Muscle of leg (tissue), 11 donors: ENCODE data around the gene SUMO3. TPM values are rescaled to one million over a fixed set of nuclear protein-coding genes. Genes with fewer than 3 reads are reported as not detected.

Source experiments
- DNase-seq: peaks from one replicate; pipeline ENCODE4 v3.0.0; 2013
- H3K27ac ChIP-seq: one replicate; pipeline ENCODE4 v1.5.1; 2013; ENCODE audit warnings: mild to moderate bottlenecking, low read length, control low read depth
- H3K27me3 ChIP-seq: one replicate; pipeline ENCODE4 v1.6.1; 2013; ENCODE audit warnings: low read length; ENCODE audit not compliant: control insufficient read depth, insufficient read depth
- H3K36me3 ChIP-seq: one replicate; pipeline ENCODE4 v1.6.1; 2013; ENCODE audit warnings: low read length; ENCODE audit not compliant: control insufficient read depth, insufficient read depth
- H3K4me1 ChIP-seq: one replicate; pipeline ENCODE4 v1.6.1; 2013; ENCODE audit warnings: low read length; ENCODE audit not compliant: control insufficient read depth, insufficient read depth
- H3K4me3 ChIP-seq: one replicate; pipeline ENCODE4 v1.5.1; 2013; ENCODE audit warnings: low read length, control low read depth
- H3K9me3 ChIP-seq: replicated peaks from 2 replicates; pipeline ENCODE4 v1.6.1; 2013; ENCODE audit warnings: low read depth, low read length; ENCODE audit not compliant: control insufficient read depth
- WGBS: methylation state at CpG from one replicate; pipeline ENCODE4 v1.1.5; 2013; ENCODE audit warnings: missing lambda C conversion rate; ENCODE audit not compliant: insufficient coverage; 5-methylcytosine and 5-hydroxymethylcytosine counted together
- polyA plus RNA-seq, 8 donors: library from polyadenylated mRNA; unstranded; fragments of 120-200 nt; gene quantifications; one replicate each; pipeline versions ENCODE4 v1.2.1 to v1.2.3, GENCODE V29; 2013; ENCODE audit warnings: inconsistent platforms in 1 of 8, low replicate concordance in 1 of 8; ENCODE audit not compliant: insufficient read length in 8 of 8, insufficient read depth in 1 of 8
- total RNA-seq: library from RNA; stranded (reverse); fragments of 120-200 nt; gene quantifications from one replicate; pipeline ENCODE4 v1.2.4, GENCODE V29; 2013

Gene SUMO3
- total and polyA plus RNA-seq, 9 donors: 51.7 to 82.5 (median 72.0) TPM

DNA sequence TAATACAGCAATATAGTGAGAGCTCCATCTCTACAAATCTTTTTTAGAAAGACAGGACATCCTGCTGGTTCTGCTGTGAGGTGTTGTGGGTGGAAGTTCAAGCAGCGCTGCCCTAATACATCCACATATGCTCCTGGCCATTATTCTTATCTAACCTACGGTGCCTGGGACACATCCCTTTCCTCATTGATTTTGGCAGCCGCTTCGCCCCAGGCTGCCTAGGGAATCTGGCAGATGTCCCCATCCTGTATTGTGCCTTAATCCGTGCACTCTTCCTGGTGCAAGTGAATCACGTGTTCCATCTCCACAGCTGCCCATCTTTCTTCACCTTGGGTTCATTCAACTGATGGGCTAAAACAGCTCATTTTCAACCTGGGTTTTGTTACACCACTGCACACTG lies 13.1 kb downstream of the SUMO3 start:
- WGBS: 74% methylated on average over 5 of the region's 6 CpGs
- no peak overlapping the region for H3K27ac ChIP-seq
- H3K4me1 ChIP-seq: peaks cover 20% of the 10 kb centered on the region
- no peaks in the 10 kb centered on the region for H3K27me3 ChIP-seq
- no peaks in the 10 kb centered on the region for H3K9me3 ChIP-seq
- DNase-seq: no peak
- H3K4me3 ChIP-seq: no peak overlapping the region
- peaks cover 48% of the 10 kb centered on the region for H3K36me3 ChIP-seq

DNA sequence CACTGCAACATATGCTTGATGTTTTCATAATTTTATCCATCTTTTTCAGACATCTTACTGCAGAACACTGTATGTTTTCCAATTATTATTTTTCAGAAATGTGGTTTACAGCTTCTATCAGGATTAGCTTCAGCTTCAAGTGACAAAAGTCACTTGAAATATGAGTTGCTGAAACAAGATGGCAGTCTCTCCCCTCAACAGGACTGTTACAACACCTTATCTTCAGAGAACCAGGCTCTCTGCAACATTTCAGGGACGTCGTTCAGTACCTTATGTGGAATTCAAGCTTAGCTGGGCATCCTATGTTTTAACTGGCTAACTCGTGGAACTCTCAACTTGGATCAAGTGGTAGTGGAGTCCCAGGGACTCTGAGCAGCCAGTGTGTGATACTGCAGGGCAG lies 14.2 kb downstream of the SUMO3 start:
- peaks cover 21% of the 10 kb centered on the region for H3K4me1 ChIP-seq
- no peak for DNase-seq
- WGBS: 69% methylated on average over 3 of the region's 3 CpGs
- H3K4me3 ChIP-seq: no peak overlapping the region
- H3K27ac ChIP-seq: no peak overlapping the region
- no peaks in the 10 kb centered on the region for H3K9me3 ChIP-seq
- H3K27me3 ChIP-seq: no peaks in the 10 kb centered on the region
- H3K36me3 ChIP-seq: peaks cover 37% of the 10 kb centered on the region

DNA sequence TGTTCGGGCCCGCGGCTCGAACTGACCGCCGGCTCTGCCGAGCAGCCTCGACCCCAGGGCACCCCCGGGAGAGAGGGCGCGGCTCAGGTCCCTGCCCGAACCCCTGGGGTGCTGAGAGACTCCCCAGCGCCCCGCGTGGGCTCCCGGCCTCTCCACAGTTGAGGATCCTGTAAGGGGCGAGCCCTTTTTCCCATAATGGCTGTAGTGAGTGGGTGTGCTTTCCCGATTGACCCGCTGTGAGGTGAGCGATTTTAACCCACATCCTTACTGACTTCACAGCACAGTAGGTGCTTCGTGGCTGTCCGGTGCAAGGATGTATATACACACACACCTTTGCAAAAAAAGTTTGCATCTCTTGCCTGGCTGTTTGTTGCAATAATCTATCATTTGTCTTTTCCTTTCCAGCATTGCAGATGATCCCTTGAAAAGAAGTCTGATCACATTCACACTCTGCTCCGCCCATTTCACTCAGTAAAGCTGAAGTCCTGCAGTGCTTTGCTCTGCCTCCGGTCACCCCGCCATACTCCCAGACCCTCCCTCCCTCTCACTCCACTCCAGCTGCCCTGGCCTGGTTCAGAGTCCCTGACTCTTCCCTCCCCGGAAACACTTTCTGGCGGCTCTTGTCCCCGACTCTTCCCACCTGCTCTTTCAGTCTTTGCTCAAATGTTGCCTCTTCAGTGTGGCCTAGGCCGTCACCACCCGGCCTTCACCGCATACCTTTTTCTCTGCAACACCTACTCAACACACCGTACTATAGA lies 15.3 kb downstream of the SUMO3 start:
- peak overlapping the region; percentile 80 for H3K4me3 ChIP-seq
- H3K27me3 ChIP-seq: no peaks in the 10 kb centered on the region
- peaks cover 21% of the 10 kb centered on the region for H3K4me1 ChIP-seq
- WGBS: 21% methylated on average over 24 of the region's 32 CpGs
- DNase-seq: no peak
- H3K27ac ChIP-seq: no peak overlapping the region
- no peaks in the 10 kb centered on the region for H3K9me3 ChIP-seq
- H3K36me3 ChIP-seq: peaks cover 36% of the 10 kb centered on the region

DNA sequence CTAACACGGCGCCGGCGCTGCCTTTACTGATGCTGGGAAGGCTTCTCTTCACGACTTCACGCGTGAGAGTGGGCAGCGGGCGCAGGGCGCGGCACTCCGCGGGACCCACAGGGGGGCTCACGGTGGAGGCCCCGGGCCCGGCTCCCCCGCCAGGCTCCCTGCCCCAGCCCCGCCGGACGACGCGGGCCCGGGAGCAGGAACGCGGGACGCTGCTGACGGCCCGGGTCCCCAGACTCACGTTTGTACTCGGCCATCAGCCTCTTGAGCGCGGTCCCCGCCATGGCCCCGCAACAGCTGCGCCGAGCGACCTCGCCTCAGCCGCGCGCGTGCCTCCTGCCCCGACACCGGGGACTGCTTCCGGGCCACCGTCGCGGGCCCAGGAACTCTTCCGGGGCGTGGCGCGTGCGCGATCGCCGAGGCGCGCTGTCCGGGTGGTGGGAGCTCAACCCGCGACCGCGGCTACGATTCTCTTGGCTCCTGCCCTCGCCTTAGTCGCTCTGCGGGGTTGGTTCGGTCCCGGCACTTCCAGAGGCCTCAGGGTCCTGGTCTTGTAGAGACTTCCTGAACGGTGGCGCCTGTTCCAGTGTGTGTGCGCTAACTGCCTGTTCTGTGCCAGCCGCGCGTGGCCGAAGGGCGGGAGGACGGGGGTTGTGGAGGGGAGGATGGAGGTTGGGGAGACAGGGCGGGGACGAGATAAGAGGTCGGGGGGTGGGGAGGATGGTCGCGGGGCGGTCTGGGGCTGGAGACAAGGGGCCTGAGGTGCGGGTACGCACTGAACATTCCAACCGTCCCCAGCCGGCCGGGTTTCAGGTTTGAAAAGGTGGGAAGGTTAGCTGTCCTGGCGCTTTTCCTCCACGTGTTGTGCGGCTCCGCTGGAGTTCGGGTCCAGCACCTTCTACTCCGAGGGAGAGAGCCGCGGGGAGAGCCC lies 16.1 kb downstream of the SUMO3 start, which contains the start of gene UBE2G2:
Gene UBE2G2 (minus strand): TSS at position 353 of the 928 bp plus-strand sequence. CDS start 72 bp downstream, at position 281.
- WGBS: under 1% methylated on average over 97 of the region's 97 CpGs
- peak within 1 kb of the TSS; percentile 80 for H3K4me3 ChIP-seq
- peak within 1 kb of the TSS; percentile 48 for H3K27ac ChIP-seq
- no peaks in the 10 kb centered on the region for H3K9me3 ChIP-seq
- peaks cover 29% of the 10 kb centered on the region for H3K36me3 ChIP-seq
- peaks cover 21% of the 10 kb centered on the region for H3K4me1 ChIP-seq
- no peaks in the 10 kb centered on the region for H3K27me3 ChIP-seq
- DNase-seq: peak; percentile 90

DNA sequence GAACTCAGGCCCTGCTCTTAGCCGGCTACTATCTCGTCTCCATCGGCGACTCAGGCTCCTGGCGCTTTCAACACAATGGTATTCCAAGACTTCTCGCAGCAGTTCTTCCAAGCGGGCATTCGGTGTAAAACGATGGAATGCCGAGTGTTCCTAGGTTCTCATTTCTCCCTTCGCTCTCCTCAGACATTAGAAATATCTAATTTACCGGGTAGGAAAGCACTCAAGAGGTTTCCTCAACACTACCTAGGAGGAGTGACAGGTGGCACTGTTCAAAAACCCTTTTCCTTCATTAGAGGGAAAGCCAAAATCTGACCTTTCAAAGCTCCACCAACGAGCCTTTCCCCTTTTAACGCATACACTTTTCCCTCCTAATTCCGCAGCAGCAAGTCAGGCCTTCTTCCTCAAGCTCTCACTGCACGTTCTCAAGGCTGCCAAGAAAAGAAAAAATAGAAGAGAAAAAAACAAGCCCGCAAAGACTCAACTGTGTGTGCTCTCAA lies 16.8 kb downstream of the SUMO3 start:
- Histone ChIP-seq H3K36me3 (peaks cover 28% of the 10 kb centered on the region), H3K9me3 (no peaks in the 10 kb centered on the region), H3K4me1 (peaks cover 21% of the 10 kb centered on the region), H3K27me3 (no peaks in the 10 kb centered on the region), H3K4me3 (peak overlapping the region; percentile 80), H3K27ac (peak overlapping the region; percentile 48)
- peak; percentile 26 for DNase-seq
- 2% methylated on average over 7 of the region's 17 CpGs for WGBS

DNA sequence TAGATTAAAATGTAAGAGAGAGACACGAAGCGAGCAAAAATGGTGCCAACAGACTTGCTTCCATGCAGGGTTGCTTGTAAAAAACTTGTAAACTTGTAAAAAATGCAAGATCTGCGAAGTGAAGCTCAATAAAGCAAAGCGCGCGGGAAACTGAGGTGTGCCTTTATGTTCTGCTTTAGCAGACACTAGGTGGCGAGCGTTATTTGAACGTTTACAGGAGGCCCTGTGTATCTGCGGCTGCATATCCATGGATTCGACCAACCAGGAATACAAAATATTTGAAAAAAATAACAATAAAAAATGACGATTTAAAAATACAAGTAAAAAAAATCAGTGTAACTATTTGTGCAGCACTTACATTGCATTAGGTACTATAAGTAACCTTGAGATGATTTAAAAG lies 17.8 kb downstream of the SUMO3 start:
- Histone ChIP-seq H3K4me3 (peak overlapping the region; percentile 80), H3K27me3 (no peaks in the 10 kb centered on the region), H3K9me3 (no peaks in the 10 kb centered on the region), H3K4me1 (peaks cover 21% of the 10 kb centered on the region), H3K36me3 (peaks cover 22% of the 10 kb centered on the region), H3K27ac (no peak overlapping the region)
- WGBS: 52% methylated on average over 6 of the region's 12 CpGs
- peak; percentile 59 for DNase-seq

DNA sequence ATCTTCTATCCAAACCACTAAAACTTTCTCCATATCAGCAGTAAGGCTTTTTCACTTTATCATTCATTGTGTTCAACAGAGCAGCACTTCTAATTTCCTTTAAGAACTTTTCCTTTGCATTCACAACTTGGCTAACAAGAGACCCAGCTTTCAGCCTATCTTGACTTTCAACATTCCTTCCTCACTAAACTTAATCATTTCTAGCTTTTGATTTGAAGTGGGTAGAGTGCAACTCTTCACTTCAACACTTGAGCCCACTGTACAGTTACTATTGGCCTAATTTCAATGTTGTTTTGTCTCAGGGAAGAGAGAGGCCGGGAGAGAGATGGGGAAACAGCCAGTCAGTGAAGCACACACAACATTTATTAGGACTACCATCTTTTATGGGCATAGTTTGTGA lies 18.2 kb downstream of the SUMO3 start:
- WGBS: no CpG with 5 or more reads among the region's 1 CpG
- Histone ChIP-seq H3K36me3 (peaks cover 19% of the 10 kb centered on the region), H3K9me3 (no peaks in the 10 kb centered on the region), H3K27ac (no peak overlapping the region), H3K4me3 (no peak overlapping the region), H3K4me1 (peaks cover 21% of the 10 kb centered on the region), H3K27me3 (no peaks in the 10 kb centered on the region)
- DNase-seq: no peak

DNA sequence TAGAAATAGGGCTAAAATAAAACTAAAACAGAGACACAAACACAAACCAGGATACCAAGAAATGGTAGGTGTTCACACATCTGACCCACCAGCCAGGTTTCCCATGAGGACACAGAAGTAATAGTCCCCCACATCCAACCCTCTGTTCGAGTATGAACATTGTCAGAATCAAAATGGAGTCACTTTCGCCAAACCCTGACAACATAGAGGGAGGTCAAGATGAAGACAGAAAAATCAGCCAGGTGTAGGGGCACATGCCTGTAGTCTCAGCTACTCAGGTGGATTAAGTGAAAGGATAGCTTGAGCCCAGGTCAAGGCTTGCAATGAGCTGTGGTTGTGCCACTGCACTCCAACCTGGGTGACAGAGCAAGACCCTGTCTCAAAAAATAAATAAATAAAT lies 20.1 kb downstream of the SUMO3 start:
- Histone ChIP-seq H3K4me3 (no peak overlapping the region), H3K27ac (no peak overlapping the region), H3K4me1 (peaks cover 22% of the 10 kb centered on the region), H3K36me3 (peaks cover 22% of the 10 kb centered on the region), H3K9me3 (no peaks in the 10 kb centered on the region), H3K27me3 (no peaks in the 10 kb centered on the region)
- no peak for DNase-seq
- 83% methylated on average over 1 of the region's 2 CpGs for WGBS

DNA sequence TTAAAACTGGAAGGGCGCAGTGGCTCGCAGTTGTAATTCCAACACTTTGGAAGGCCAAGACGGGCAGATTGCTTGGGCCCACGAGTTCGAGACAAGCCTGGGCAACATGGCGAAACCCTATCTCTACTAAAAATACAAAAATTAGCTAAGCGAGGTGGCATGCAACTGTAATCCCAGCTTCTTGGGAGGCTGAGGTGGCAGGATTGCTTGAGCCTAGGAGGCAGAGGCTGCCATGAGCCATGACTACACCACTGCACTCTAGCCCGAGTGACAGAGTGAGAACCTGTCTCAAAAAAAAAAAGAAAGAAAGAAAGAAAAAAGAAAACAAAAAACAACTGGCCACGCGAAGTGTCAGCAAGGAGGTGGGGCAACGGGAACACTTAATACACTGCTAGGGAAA lies 22.5 kb downstream of the SUMO3 start:
- no peaks in the 10 kb centered on the region for H3K9me3 ChIP-seq
- H3K27me3 ChIP-seq: no peaks in the 10 kb centered on the region
- H3K4me3 ChIP-seq: no peak overlapping the region
- H3K4me1 ChIP-seq: peaks cover 10% of the 10 kb centered on the region
- WGBS: 100% methylated on average over 2 of the region's 11 CpGs
- no peak for DNase-seq
- peaks cover 39% of the 10 kb centered on the region for H3K36me3 ChIP-seq
- H3K27ac ChIP-seq: no peak overlapping the region
